HEK293 (cell line): ENCODE data around the gene GMPPB.
A peak's percentile ranks its signal among the peaks of the same experiment; 100 is the strongest.
"Not testable (repeated sequence)": the region's sequence is repeated elsewhere in the genome, so short reads cannot be mapped to it uniquely, and the experiment has no call there.

ENCODE experiments used
- CTCF ChIA-PET: fragments of 350-600 bp; formaldehyde crosslinking; extraction: SDS; loops from one replicate; lab custom pipeline; 2021; ENCODE audit warnings: antibody characterized with exemption; lab: Yijun Ruan, JAX
- POLR2A ChIA-PET: fragments of 300-600 bp; formaldehyde crosslinking; extraction: SDS; loops from one replicate; lab custom pipeline; 2020; ENCODE audit warnings: antibody characterized with exemption, inconsistent platforms; lab: Yijun Ruan, JAX
- H3K27ac ChIP-seq: fragments of 200-500 bp; sonication (Bioruptor generic); 2 replicates; pipeline ENCODE4 v1.5.1; 2014; ENCODE audit warnings: low read depth, low read length, control low read depth, inconsistent platforms; ENCODE audit errors: extremely low read depth
- H3K36me3 ChIP-seq, 2 experiments: fragments of 200-500 bp in 1 of 2; sonication (Bioruptor generic) in 1 of 2; 1 replicate in 1 of 2; 2 replicates in 1 of 2; pipeline ENCODE4 v1.5.1; 2014 to 2017; ENCODE audit warnings: inconsistent platforms in 2 of 2, low read length in 2 of 2; ENCODE audit not compliant: control insufficient read depth in 2 of 2, insufficient read depth in 1 of 2
- H3K4me1 ChIP-seq: fragments of 200-500 bp; sonication (Bioruptor generic); 2 replicates; pipeline ENCODE4 v1.5.1; 2014; ENCODE audit warnings: mild to moderate bottlenecking, low read length, inconsistent platforms; ENCODE audit not compliant: control insufficient read depth, insufficient read depth
- H3K4me3 ChIP-seq: 2 replicates; pipeline ENCODE4 v1.5.1; 2011; ENCODE audit warnings: low read depth, mild to moderate bottlenecking, control low read depth, low read length, moderate library complexity
- H3K9me3 ChIP-seq: fragments of 200-500 bp; sonication (Bioruptor generic); 2 replicates; pipeline ENCODE4 v1.5.1; 2014; ENCODE audit warnings: low read depth, low read length, inconsistent platforms; ENCODE audit not compliant: control insufficient read depth, insufficient read depth
- ATF2 ChIP-seq: fragments of 450-650 bp; formaldehyde crosslinking; IDR thresholded peaks from 2 replicates; pipeline ENCODE4 v1.5.1; 2016; ENCODE audit warnings: missing biosample characterization, missing genetic modification characterization, low read depth
- GLIS1 ChIP-seq: fragments of 450-650 bp; formaldehyde crosslinking; IDR thresholded peaks from 2 replicates; pipeline ENCODE4 v1.5.1; 2016; ENCODE audit warnings: missing biosample characterization, missing genetic modification characterization
- GLIS2 ChIP-seq: fragments of 450-650 bp; formaldehyde crosslinking; IDR thresholded peaks from 2 replicates; pipeline ENCODE4 v1.5.1; 2016; ENCODE audit warnings: missing biosample characterization, missing genetic modification characterization
- KLF16 ChIP-seq: fragments of 450-650 bp; formaldehyde crosslinking; IDR thresholded peaks from 2 replicates; pipeline ENCODE4 v1.5.1; 2017; ENCODE audit warnings: missing biosample characterization, missing genetic modification characterization
- KLF9 ChIP-seq: fragments of 450-650 bp; formaldehyde crosslinking; IDR thresholded peaks from 2 replicates; pipeline ENCODE4 v1.5.1; 2016; ENCODE audit warnings: missing biosample characterization, missing genetic modification characterization, low read depth
- REST ChIP-seq: fragments of 450-650 bp; formaldehyde crosslinking; IDR thresholded peaks from 2 replicates; pipeline ENCODE4 v1.5.1; 2016; ENCODE audit warnings: missing biosample characterization, missing genetic modification characterization
- SALL2 ChIP-seq: fragments of 450-650 bp; formaldehyde crosslinking; IDR thresholded peaks from 2 replicates; pipeline ENCODE4 v1.5.0; 2017; ENCODE audit warnings: missing biosample characterization, mild to moderate bottlenecking, missing genetic modification characterization, borderline replicate concordance
- SCRT2 ChIP-seq: fragments of 450-650 bp; formaldehyde crosslinking; IDR thresholded peaks from 2 replicates; pipeline ENCODE4 v1.5.1; 2016; ENCODE audit warnings: missing biosample characterization, missing genetic modification characterization
- SP2 ChIP-seq: fragments of 450-650 bp; formaldehyde crosslinking; IDR thresholded peaks from 2 replicates; pipeline ENCODE4 v1.5.1; 2016; ENCODE audit warnings: missing biosample characterization, missing genetic modification characterization
- SP3 ChIP-seq: fragments of 450-650 bp; formaldehyde crosslinking; IDR thresholded peaks from 2 replicates; pipeline ENCODE4 v1.5.1; 2016; ENCODE audit warnings: missing biosample characterization, missing genetic modification characterization
- SP7 ChIP-seq: fragments of 450-650 bp; formaldehyde crosslinking; IDR thresholded peaks from 2 replicates; pipeline ENCODE4 v1.5.1; 2016; ENCODE audit warnings: missing biosample characterization, missing genetic modification characterization
- ZBTB17 ChIP-seq: fragments of 450-650 bp; formaldehyde crosslinking; IDR thresholded peaks from 2 replicates; pipeline ENCODE4 v1.5.1; 2016; ENCODE audit warnings: missing biosample characterization, missing genetic modification characterization
- ZFHX2 ChIP-seq: fragments of 450-650 bp; formaldehyde crosslinking; conservative IDR thresholded peaks from 2 replicates; pipeline ENCODE4 v1.5.1; 2016; ENCODE audit warnings: missing biosample characterization, missing genetic modification characterization
- ZNF16 ChIP-seq: fragments of 450-650 bp; formaldehyde crosslinking; IDR thresholded peaks from 2 replicates; pipeline ENCODE4 v1.5.1; 2016; ENCODE audit warnings: low read depth, missing biosample characterization, missing genetic modification characterization
- ZNF324 ChIP-seq: fragments of 450-650 bp; formaldehyde crosslinking; IDR thresholded peaks from 2 replicates; pipeline ENCODE4 v1.5.1; 2016; ENCODE audit warnings: missing biosample characterization, missing genetic modification characterization
- ZNF335 ChIP-seq: fragments of 450-650 bp; formaldehyde crosslinking; conservative IDR thresholded peaks from 2 replicates; pipeline ENCODE4 v1.5.1; 2016; ENCODE audit warnings: missing biosample characterization, missing genetic modification characterization
- ZNF341 ChIP-seq: fragments of 450-650 bp; formaldehyde crosslinking; IDR thresholded peaks from 2 replicates; pipeline ENCODE4; 2016; ENCODE audit warnings: low read depth, missing biosample characterization, missing genetic modification characterization
- ZNF600 ChIP-seq: fragments of 450-650 bp; formaldehyde crosslinking; IDR thresholded peaks from 2 replicates; pipeline ENCODE4 v1.5.1; 2016; ENCODE audit warnings: missing biosample characterization, missing genetic modification characterization
- ZNF629 ChIP-seq: fragments of 450-650 bp; formaldehyde crosslinking; IDR thresholded peaks from 2 replicates; pipeline ENCODE4 v1.5.1; 2017; ENCODE audit warnings: missing biosample characterization, missing genetic modification characterization
- ZSCAN30 ChIP-seq: fragments of 450-650 bp; IDR thresholded peaks from 2 replicates; pipeline ENCODE4 v1.5.1; 2018; ENCODE audit warnings: missing biosample characterization, mild to moderate bottlenecking, missing genetic modification characterization, moderate library complexity
- ZXDB ChIP-seq: fragments of 450-650 bp; formaldehyde crosslinking; IDR thresholded peaks from 2 replicates; pipeline ENCODE4 v1.5.1; 2016; ENCODE audit warnings: missing biosample characterization, missing genetic modification characterization
- TF ChIP-seq, protein P1 (sequence below): fragments of 450-650 bp; formaldehyde crosslinking; IDR thresholded peaks from 2 replicates; pipeline ENCODE4 v1.5.1; 2016; ENCODE audit warnings: missing biosample characterization, missing genetic modification characterization
- TF ChIP-seq, protein P2 (sequence below): fragments of 450-650 bp; formaldehyde crosslinking; IDR thresholded peaks from 2 replicates; pipeline ENCODE4 v1.5.1; 2016; ENCODE audit warnings: missing biosample characterization, missing genetic modification characterization

GMPPB gene

DNA sequence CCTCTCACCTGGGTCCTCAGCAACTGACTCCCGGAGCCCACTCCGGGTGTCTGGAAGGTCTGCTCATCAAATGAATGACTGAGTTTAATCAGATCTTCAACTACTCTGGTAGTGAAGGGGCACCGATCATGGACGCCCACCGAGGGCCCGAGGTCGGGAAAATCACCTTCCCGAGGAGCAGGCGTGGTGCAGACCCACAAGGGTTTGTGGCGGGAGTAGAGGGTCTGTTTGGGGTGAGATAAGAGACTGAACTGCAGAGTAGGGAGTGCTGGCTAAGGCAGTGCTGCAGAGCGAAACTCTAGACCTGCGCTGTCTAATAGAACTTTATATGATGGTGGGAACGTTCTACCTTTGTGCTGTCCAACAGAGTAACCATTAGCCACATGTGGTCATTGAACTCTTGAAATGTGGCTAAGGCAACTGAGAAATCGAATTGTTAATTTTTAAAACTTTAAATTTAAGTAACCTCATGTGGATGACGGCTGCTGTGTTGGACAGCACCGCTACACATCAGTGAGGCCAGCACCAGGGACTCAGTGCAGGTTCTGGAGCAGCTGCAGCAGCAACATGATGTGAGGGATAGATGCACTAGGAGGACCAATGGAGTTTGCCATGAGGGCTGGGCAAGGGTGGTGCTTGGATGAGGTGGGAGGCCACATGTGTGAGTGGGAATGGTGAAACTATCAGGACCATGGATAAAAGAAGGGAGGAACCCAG is 33.7 kb downstream of the GMPPB start:
- H3K27ac ChIP-seq: peak overlapping the region; percentile 71; the same call in 1 of the 2 replicates
- H3K36me3 ChIP-seq, CTCF ChIA-PET, H3K4me1 ChIP-seq, H3K9me3 ChIP-seq: not testable (repeated sequence)
- TF ChIP-seq ZNF16 (tag by site-specific recombination) (0 out of 2 replicates have a peak, but pooled peaks have one; percentile 29), ZNF600 (tag by site-specific recombination) (peak; percentile 71), REST (tag by site-specific recombination) (peak; percentile 85), ZNF335 (tag by site-specific recombination) (peak; percentile 6; the same call in 1 of the 2 replicates)
- POLR2A ChIA-PET: interaction anchor here (1.4 kb wide), 1 partner anchor 10 kb away, joined by 4 read pairs; no protein-coding TSS in a partner anchor
- peak overlapping the region; percentile 65 for H3K4me3 ChIP-seq

DNA sequence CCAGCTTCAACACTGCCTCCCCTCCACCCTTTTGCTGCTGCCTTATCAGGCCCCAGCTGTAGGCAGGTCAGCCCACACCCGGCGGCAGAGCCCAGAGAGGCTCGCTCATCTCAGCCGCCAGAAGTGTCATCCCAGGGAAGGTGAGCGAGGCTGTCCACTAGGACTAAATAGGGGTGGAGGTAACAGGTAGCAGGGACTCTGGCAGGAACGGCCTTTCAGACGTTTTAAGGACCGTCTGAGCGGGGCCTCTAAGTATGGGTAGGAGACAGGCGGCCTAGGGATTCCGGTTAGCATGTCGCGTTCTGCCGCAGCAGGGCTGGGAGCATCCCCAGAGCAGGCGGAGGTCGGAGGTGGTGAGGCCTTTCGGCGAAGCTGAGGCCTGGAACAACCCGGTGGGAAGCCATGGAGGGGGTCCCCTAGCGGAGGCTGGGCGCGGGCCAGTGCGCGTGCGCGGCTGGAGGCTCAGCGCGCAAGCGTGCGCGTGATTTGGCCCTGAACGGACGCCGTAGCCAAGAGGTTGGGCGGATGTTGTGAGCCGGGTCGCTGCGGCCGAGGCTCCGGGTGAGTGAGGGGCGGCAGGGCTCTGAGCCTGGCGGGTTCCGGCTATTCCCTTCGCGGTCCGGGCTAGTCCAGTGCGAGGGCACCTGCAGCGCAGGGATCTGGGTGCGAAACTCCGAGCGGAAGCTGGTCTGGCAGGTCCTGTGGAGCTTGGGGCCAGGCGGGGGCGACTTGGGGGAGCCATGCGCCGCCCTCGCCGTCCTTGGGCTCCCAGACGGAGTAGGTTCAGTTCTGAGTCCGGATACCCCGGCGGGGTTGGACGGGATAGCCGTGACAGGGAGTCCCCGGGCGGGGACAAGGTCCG is 34.5 kb downstream of the GMPPB start, which contains the start of the genes MST1 and RNF123:
Gene MST1 (minus strand): TSS at position 429 of the 862 bp plus-strand sequence. CDS start 783 bp downstream, outside the sequence.
Gene RNF123 (plus strand): TSS at position 512 of the 862 bp plus-strand sequence. CDS start 1,609 bp downstream, outside the sequence.
- no peaks in the 10 kb centered on the region for H3K4me1 ChIP-seq
- H3K27ac ChIP-seq: peak within 1 kb of the TSS; percentile 71; the same call in 1 of the 2 replicates
- ChIA-PET POLR2A (interaction anchor here (1.4 kb wide), 1 partner anchor 9 kb away, joined by 4 read pairs; no protein-coding TSS in a partner anchor), CTCF (interaction anchor here (1.1 kb wide), 1 partner anchor 150 kb away, joined by 5 read pairs; no protein-coding TSS in a partner anchor)
- H3K9me3 ChIP-seq: no peaks in the 10 kb centered on the region
- H3K4me3 ChIP-seq: peak within 1 kb of the TSS; percentile 65
- H3K36me3 ChIP-seq: peaks cover 0 to 5% of the 10 kb centered on the region in 2 experiments; a peak in 1 of 3 replicates
- TF ChIP-seq GLIS2 (tag by site-specific recombination) (peak; percentile 72), ATF2 (tag by site-specific recombination) (no peak), SCRT2 (tag by site-specific recombination) (peak; percentile 91), ZFHX2 (tag by site-specific recombination) (peak; percentile 53), SP3 (0 out of 2 replicates have a peak, but pooled peaks have one; percentile 26), ZSCAN30 (tag by site-specific recombination) (peak; percentile 71; the same call in 1 of the 2 replicates), ZNF629 (tag by site-specific recombination) (peak; percentile 26; the same call in 1 of the 2 replicates), SP2 (peak; percentile 43), KLF9 (peak; percentile 30; the same call in 1 of the 2 replicates), SALL2 (no peak), ZNF600 (tag by site-specific recombination) (peak; percentile 42), ZBTB17 (tag by site-specific recombination) (no peak), KLF16 (tag by site-specific recombination) (0 out of 2 replicates have a peak, but pooled peaks have one; percentile 50), SP7 (tag by site-specific recombination) (peak; percentile 51; the same call in 1 of the 2 replicates), GLIS1 (tag by site-specific recombination) (0 out of 2 replicates have a peak, but pooled peaks have one; percentile 11), ZXDB (tag by site-specific recombination) (peak; percentile 60; the same call in 1 of the 2 replicates), ZNF341 (tag by site-specific recombination) (peak; percentile 61), ZNF324 (tag by site-specific recombination) (peak; percentile 76; the same call in 1 of the 2 replicates)
- TF ChIP-seq, protein P1, sequence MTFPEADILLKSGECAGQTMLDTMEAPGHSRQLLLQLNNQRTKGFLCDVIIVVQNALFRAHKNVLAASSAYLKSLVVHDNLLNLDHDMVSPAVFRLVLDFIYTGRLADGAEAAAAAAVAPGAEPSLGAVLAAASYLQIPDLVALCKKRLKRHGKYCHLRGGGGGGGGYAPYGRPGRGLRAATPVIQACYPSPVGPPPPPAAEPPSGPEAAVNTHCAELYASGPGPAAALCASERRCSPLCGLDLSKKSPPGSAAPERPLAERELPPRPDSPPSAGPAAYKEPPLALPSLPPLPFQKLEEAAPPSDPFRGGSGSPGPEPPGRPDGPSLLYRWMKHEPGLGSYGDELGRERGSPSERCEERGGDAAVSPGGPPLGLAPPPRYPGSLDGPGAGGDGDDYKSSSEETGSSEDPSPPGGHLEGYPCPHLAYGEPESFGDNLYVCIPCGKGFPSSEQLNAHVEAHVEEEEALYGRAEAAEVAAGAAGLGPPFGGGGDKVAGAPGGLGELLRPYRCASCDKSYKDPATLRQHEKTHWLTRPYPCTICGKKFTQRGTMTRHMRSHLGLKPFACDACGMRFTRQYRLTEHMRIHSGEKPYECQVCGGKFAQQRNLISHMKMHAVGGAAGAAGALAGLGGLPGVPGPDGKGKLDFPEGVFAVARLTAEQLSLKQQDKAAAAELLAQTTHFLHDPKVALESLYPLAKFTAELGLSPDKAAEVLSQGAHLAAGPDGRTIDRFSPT: no peak
- TF ChIP-seq, protein P2, sequence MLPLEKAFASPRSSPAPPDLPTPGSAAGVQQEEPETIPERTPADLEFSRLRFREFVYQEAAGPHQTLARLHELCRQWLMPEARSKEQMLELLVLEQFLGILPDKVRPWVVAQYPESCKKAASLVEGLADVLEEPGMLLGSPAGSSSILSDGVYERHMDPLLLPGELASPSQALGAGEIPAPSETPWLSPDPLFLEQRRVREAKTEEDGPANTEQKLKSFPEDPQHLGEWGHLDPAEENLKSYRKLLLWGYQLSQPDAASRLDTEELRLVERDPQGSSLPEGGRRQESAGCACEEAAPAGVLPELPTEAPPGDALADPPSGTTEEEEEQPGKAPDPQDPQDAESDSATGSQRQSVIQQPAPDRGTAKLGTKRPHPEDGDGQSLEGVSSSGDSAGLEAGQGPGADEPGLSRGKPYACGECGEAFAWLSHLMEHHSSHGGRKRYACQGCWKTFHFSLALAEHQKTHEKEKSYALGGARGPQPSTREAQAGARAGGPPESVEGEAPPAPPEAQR (tag by site-specific recombination): no peak
